Astrocyte (in vitro differentiated cells and primary cell): Measurements from ENCODE around the gene FANK1. TPM values are rescaled to one million over a fixed set of nuclear protein-coding genes. Genes with fewer than 3 reads are reported as not detected.

Experiments
- DNase-seq: peaks from one replicate; pipeline ENCODE4 v3.0.0-alpha.2; 2010; ENCODE audit warnings: low read depth
- FAIRE-seq: peaks from 2 replicates; lab custom pipeline; 2011; peaks lifted over from hg19 to GRCh38; lab: Jason Lieb, UNC
- H2AFZ ChIP-seq: 2 replicates; pipeline ENCODE4 v1.6.0; 2012; ENCODE audit warnings: low read depth, low read length, inconsistent platforms
- H3K27ac ChIP-seq: 2 replicates; pipeline ENCODE4 v1.5.1; 2011; ENCODE audit warnings: low read depth, low read length, inconsistent platforms
- H3K27me3 ChIP-seq: 2 replicates; pipeline ENCODE4 v1.6.0; 2011; ENCODE audit warnings: low read length, inconsistent platforms; ENCODE audit not compliant: insufficient read depth
- H3K36me3 ChIP-seq: 2 replicates; pipeline ENCODE4 v1.5.1; 2011; ENCODE audit warnings: low read length, inconsistent platforms; ENCODE audit not compliant: insufficient read depth
- H3K4me1 ChIP-seq: 2 replicates; pipeline ENCODE4 v1.5.1; 2011; ENCODE audit warnings: low read length, inconsistent platforms; ENCODE audit not compliant: insufficient read depth
- H3K4me2 ChIP-seq: 2 replicates; pipeline ENCODE4 v1.6.0; 2012; ENCODE audit warnings: low read length, inconsistent platforms
- H3K4me3 ChIP-seq: 2 replicates; pipeline ENCODE4 v1.5.1; 2011; ENCODE audit warnings: low read depth, mild to moderate bottlenecking, low read length, inconsistent platforms; ENCODE audit not compliant: insufficient read depth
- H3K79me2 ChIP-seq: 2 replicates; pipeline ENCODE4 v1.6.0; 2012; ENCODE audit warnings: mild to moderate bottlenecking, low read length, inconsistent platforms; ENCODE audit not compliant: insufficient read depth
- H3K9ac ChIP-seq: 2 replicates; pipeline ENCODE4 v1.6.0; 2012; ENCODE audit warnings: mild to moderate bottlenecking, low read length, inconsistent platforms
- H3K9me3 ChIP-seq: 2 replicates; pipeline ENCODE4 v1.5.1; 2012; ENCODE audit warnings: low read depth, mild to moderate bottlenecking, low read length, inconsistent platforms; ENCODE audit not compliant: insufficient read depth
- H4K20me1 ChIP-seq: 2 replicates; pipeline ENCODE4 v1.6.0; 2012; ENCODE audit warnings: low read length, inconsistent platforms; ENCODE audit not compliant: insufficient read depth
- H3K27ac Mint-ChIP-seq: one replicate; pipeline ENCODE4 v1.8.0; 2021; ENCODE audit warnings: mild to moderate bottlenecking, mixed read lengths; ENCODE audit not compliant: unreplicated experiment
- H3K27me3 Mint-ChIP-seq: one replicate; pipeline ENCODE4 v1.8.0; 2021; ENCODE audit warnings: low read depth, mixed read lengths; ENCODE audit not compliant: unreplicated experiment
- H3K36me3 Mint-ChIP-seq: one replicate; pipeline ENCODE4 v1.8.0; 2021; ENCODE audit warnings: low read depth, mixed read lengths; ENCODE audit not compliant: unreplicated experiment
- H3K4me1 Mint-ChIP-seq: one replicate; pipeline ENCODE4 v1.8.0; 2021; ENCODE audit warnings: low read depth, mixed read lengths; ENCODE audit not compliant: unreplicated experiment
- H3K4me3 Mint-ChIP-seq: one replicate; pipeline ENCODE4 v1.8.0; 2021; ENCODE audit warnings: mild to moderate bottlenecking, moderate library complexity, mixed read lengths; ENCODE audit not compliant: unreplicated experiment
- H3K9me3 Mint-ChIP-seq: one replicate; pipeline ENCODE4 v1.8.0; 2021; ENCODE audit warnings: mild to moderate bottlenecking, mixed read lengths; ENCODE audit not compliant: unreplicated experiment
- CTCF ChIP-seq: IDR thresholded peaks from 2 replicates; pipeline ENCODE4 v1.5.1; 2011; ENCODE audit warnings: low read depth, mild to moderate bottlenecking, inconsistent platforms, low read length, moderate library complexity; ENCODE audit not compliant: insufficient read depth
- EZH2 ChIP-seq: IDR thresholded peaks from 2 replicates; pipeline ENCODE4 v1.6.1; 2012; ENCODE audit warnings: mild to moderate bottlenecking, low read length, inconsistent platforms; ENCODE audit not compliant: insufficient read depth
- total RNA-seq: library from RNA; stranded (reverse); gene quantifications from 2 replicates; pipeline ENCODE4 v1.2.1, GENCODE V29; 2021

The FANK1 gene
- total RNA-seq, 1 donor from 2014 or later, result 9.7 TPM

GRCh38 chr10:125997586-125997985, 101.2 kb downstream of the FANK1 start:
- DNase-seq, result no peak
- no peak for FAIRE-seq
- H3K36me3 ChIP-seq, result no peaks in the 10 kb centered on the region
- no peak overlapping the region for H3K9ac ChIP-seq
- no peak overlapping the region for H3K27ac ChIP-seq
- H3K4me3 ChIP-seq, result no peak overlapping the region
- H3K36me3 Mint-ChIP-seq, result peaks cover 1% of the 10 kb centered on the region
- no peak overlapping the region for H3K4me2 ChIP-seq
- H3K27me3 ChIP-seq, result no peaks in the 10 kb centered on the region
- no peaks in the 10 kb centered on the region for H4K20me1 ChIP-seq
- no peak overlapping the region for H3K4me3 Mint-ChIP-seq
- peaks cover 12% of the 10 kb centered on the region for H3K4me1 Mint-ChIP-seq
- no peaks in the 10 kb centered on the region for H3K27me3 Mint-ChIP-seq
- H3K79me2 ChIP-seq, result no peaks in the 10 kb centered on the region
- no peaks in the 10 kb centered on the region for H3K4me1 ChIP-seq
- TF ChIP-seq EZH2 (no peak), CTCF (no peak)
- no peak overlapping the region for H2AFZ ChIP-seq
- no peaks in the 10 kb centered on the region for H3K9me3 Mint-ChIP-seq
- no peak overlapping the region for H3K27ac Mint-ChIP-seq
- H3K9me3 ChIP-seq, result no peaks in the 10 kb centered on the region

- no peaks in the 10 kb centered on the region for H3K4me1 ChIP-seq
Measured at GRCh38 chr10:125999694-126000093, 103.3 kb downstream of the FANK1 start.

More at GRCh38 chr10:125999694-126000093, 103.3 kb downstream of the FANK1 start:
- H3K4me3 ChIP-seq, result no peak overlapping the region
- H3K9me3 Mint-ChIP-seq, result no peaks in the 10 kb centered on the region
- TF ChIP-seq CTCF, result no peak
- no peak for TF ChIP-seq EZH2
- H3K27ac Mint-ChIP-seq, result no peak overlapping the region
- H3K4me1 Mint-ChIP-seq, result peaks cover 7% of the 10 kb centered on the region
- H3K79me2 ChIP-seq, result no peaks in the 10 kb centered on the region
- H3K27me3 Mint-ChIP-seq, result no peaks in the 10 kb centered on the region
- no peak overlapping the region for H3K9ac ChIP-seq
- H3K36me3 ChIP-seq, result no peaks in the 10 kb centered on the region
- H4K20me1 ChIP-seq, result no peaks in the 10 kb centered on the region
- H3K4me2 ChIP-seq, result no peak overlapping the region
- no peak overlapping the region for H2AFZ ChIP-seq
- no peak for DNase-seq
- H3K27me3 ChIP-seq, result no peaks in the 10 kb centered on the region
- H3K9me3 ChIP-seq, result no peaks in the 10 kb centered on the region
- H3K27ac ChIP-seq, result no peak overlapping the region
- H3K36me3 Mint-ChIP-seq, result peaks cover 4% of the 10 kb centered on the region
- no peak overlapping the region for H3K4me3 Mint-ChIP-seq
- no peak for FAIRE-seq
